ENCODE results near the gene RSBN1L.
A peak's percentile ranks its signal among the peaks of the same experiment; 100 is the strongest.

Gene RSBN1L

DNA sequence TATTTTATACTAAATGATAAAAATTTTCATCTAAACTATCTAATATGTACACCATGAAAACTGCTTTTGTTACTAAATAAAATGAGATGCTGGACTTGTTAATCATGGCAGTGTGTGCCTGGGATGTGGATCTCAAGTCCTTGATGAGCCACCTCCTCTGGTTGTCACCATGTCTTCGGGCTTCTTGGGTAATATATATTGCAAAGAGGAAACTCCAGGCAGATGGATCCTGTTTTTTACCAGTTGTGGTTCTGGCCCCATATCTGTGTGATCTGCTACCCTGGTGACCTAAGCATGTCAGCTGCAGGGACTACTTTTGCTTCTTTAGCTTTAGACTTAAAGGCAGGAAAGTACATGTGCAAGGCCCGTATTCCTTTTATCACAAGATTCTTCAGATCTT, 55.8 kb downstream of the RSBN1L start:
- TF ChIP-seq, protein P1, sequence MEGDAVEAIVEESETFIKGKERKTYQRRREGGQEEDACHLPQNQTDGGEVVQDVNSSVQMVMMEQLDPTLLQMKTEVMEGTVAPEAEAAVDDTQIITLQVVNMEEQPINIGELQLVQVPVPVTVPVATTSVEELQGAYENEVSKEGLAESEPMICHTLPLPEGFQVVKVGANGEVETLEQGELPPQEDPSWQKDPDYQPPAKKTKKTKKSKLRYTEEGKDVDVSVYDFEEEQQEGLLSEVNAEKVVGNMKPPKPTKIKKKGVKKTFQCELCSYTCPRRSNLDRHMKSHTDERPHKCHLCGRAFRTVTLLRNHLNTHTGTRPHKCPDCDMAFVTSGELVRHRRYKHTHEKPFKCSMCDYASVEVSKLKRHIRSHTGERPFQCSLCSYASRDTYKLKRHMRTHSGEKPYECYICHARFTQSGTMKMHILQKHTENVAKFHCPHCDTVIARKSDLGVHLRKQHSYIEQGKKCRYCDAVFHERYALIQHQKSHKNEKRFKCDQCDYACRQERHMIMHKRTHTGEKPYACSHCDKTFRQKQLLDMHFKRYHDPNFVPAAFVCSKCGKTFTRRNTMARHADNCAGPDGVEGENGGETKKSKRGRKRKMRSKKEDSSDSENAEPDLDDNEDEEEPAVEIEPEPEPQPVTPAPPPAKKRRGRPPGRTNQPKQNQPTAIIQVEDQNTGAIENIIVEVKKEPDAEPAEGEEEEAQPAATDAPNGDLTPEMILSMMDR (IDR thresholded peaks at IDR 0.05) = no peak

DNA sequence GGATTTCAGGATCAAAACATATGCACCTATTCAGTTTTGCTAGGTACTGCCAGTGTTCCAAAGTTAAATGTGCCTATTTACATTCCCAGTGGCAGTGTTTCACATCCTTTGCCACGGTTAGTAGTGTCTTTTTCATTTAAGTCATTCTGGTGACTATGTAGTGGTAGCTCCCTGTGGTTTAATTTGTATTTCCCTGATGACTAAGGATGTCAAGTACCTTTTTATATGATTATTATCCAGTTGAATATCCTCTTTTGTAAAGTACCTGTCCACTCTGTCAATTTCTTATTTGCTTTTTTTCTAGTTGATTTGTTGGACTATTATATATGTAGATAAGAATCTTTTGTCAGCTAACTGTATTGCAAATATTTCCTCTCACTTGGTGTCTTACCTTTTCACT, 56.9 kb downstream of the RSBN1L start:
- TF ChIP-seq, protein P1 (IDR thresholded peaks at IDR 0.05) = no peak

DNA sequence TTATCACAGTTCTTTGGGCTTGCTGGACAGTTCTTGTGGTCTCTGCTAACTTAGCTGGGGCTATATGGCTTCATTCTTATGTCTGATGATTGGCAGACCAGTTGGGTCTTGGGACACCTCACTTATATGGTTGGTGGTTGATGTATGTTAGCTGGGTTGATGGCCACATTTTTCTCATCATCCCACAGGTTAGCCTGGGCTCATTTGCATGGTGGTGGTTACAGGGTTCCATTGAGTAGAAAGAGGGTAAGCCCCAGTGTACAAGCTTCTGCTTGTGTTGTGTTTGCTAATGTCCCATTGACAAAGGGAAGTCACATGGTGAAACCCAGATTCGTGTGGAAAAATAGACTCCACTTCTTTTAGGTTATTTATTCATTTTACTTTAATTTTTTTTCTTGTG, 61.3 kb downstream of the RSBN1L start:
- TF ChIP-seq, protein P1 (IDR thresholded peaks at IDR 0.05) = no peak

DNA sequence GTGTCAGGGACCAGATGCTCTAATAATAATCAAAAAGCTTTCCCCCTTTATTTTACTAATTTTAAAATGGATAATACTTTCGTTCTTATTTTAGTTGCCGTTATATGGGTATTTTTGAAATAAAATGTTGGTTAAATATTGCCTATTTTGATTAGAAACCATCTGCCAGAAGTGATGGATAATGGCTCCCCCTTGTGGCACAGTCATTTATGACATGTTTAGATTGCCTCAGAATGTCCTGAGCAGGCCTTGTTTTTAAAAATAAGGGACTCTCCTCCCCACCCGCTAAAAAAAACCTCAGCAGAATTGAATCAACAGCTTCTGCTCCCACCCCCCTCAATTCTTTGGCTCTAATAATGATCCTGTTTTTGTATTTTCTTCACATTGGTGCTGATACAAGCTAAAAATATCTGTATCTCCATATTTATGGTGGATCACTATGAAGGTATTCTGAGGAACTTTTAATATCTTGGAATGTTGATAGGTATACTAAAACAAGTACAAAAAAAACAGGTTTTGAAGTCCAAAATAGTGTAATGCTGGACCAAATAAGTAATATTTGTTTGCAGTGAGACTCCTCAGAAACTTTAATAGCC, 63.1 kb downstream of the RSBN1L start:
- TF ChIP-seq, protein P1 (IDR thresholded peaks at IDR 0.05) = peak; percentile 73

DNA sequence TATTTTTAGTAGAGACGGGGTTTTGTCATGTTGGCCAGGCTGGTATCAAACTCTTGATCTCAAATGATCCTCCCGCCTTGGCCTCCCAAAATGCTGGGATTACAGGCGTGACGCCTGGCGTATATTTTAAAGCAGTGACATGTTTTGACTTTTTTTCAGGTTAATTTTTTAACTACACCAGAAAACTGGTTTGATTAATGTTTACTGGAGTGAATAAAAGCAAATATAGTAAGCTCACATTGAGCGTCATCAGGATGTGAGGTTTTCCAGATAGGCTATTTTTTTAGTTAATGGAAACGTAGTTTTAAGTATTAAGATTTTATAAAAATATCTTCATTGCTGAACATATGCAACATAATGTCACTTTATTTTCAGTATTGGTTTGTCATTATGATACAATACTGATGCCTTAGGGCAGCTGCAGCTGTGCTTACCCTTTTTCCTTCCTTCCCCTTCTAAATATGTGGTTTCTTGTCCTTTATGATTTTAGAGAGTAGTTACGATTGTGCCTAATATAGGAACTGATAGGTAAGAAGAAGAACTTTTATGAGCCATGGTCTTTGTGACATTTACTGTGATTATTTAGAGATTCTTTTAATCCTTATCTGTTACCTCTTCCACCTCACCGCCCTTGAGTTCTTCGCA, 64.7 kb downstream of the RSBN1L start:
- TF ChIP-seq, protein P1 (IDR thresholded peaks at IDR 0.05) = no peak

DNA sequence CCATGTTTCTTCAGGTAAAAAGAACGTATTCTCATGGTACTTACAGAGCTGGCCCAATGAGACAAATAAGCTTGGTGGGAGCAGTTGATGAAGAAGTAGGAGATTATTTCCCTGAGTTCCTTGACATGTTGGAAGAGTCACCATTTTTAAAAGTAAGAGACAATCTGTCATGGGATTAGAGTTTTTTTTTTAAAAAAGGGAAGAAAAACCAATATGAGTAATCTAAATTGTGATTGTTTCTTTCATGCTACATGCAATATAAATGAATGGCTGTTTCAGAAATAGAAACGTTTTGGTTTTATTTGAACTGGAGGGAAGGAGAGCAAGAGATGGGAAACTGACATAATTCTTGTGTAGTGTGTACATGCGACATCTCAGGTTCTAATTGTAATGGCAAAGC, 69.2 kb downstream of the RSBN1L start:
- TF ChIP-seq, protein P1 (IDR thresholded peaks at IDR 0.05) = no peak

DNA sequence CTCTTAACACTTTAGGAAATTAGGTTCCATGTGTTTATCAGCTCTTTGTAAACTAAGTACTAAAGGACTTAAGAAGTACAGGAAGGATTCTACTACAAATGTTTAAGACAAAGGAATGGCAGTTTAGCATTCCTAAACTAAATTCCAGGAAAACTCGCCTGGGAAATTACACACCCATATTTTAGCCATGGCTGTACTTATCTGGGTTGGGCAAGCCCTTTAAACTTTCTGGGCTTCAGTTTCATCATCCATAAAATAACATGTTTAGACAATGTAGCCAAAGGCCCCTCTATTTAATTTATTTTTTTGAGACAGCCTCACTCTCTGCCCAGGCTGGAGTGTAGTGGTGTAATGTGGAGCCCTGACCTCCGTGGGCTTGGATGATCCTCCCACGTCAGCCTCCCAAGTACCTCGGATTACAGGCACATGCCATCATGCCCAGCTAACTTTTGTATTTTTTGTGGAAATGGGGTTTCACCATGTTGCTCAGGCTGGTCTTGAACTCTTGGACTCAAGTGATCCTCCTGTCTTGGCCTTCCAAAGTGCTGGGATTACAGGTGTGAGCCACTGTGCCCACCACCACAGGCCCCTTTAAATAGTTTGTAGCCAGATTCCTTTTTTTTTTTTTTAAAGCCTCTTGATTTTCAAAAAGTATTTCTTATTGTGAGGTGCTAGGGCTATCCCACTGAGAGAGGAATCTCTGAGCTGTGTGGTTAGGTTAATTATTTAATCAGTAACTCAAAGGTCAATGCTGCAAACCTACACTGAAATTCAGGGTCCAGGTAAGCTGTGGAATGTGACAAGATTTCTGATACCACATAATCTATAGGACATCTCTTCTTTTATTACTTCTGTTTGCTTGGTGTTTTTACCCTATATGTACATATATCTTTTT, 69.9 kb downstream of the RSBN1L start:
- TF ChIP-seq, protein P1 (IDR thresholded peaks at IDR 0.05) = no peak
